Mesenteric fat pad (tissue), 1 donor: Measurements from ENCODE around the gene CFAP251. TPM values are rescaled to one million over a fixed set of nuclear protein-coding genes. Genes with fewer than 3 reads are reported as not detected.

Experiments
- DNase-seq: peaks from one replicate; pipeline ENCODE4 v3.0.0-alpha.2; 2020; ENCODE audit warnings: low spot score
- total RNA-seq: library from RNA; stranded (reverse); fragmentation: NEBNext Ultra II Directional; extraction: Animal tissue kit (Norgen Biotek cat#: 25700); gene quantifications from one replicate; pipeline ENCODE4 v1.2.1, GENCODE V29; 2021
- donor health status: DM: yes; HTN: yes; CAD: no.

Gene CFAP251
- total RNA-seq, 1 donor from 2014 or later = 2.1 TPM

DNA sequence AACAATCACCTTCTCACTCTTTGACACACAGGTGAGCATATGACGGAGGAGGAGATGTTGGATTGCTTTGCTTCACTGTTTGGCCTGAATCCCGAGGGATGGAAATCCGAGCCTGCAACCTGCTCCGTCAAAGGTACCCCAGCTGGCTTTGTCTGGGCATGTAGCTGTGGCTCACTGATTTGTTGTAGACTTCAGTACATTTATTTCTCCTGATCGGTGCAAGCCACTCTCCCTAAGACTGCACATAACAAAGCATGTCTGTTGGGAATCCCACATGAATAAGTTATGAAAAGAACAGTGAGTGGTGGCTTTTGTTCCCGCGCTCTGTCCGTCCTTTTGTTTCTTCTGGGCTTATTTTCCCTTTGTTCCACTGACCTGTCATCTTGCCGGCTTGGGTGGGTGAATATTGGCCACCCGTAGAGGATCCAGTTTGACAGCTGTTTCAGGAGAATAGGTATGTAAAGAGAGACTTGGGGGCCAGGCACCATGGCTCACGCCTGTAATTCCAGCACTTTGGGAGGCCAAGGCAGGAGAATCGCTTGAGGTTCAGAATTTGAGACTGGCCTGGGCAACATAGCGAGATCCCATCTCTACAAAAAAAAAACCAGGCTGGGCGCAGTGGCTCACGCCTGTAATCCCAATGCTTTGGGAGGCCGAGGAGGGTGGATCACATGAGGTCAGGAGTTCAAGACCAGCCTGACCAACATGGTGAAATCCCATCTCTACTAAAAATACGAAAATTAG lies 83.2 kb downstream of the CFAP251 start:
- DNase-seq = no peak

- no peak for DNase-seq
Measured at GRCh38 chr12:122003651-122004611, 85.5 kb downstream of the CFAP251 start.

DNA sequence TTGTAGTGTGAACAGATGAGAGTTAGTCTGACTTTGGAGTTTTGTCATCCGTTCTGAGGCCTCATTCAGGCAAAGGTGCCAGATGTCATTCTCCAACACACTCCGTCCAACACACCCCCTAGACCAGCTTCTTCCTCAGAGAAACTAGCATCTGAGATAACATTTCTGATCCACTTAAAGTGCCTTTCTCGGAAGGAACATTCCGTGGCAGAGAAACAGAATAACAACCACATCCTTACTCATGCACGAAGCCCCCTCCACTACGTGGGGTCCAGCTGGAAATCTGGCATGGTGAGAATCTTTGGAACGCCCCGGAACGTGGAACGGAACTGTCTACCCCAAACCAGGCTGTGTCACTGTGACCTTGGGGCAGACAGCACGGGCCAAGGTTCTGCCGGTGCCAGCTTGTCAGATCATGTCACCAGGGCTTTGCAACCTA lies 86.3 kb downstream of the CFAP251 start:
- DNase-seq = no peak

- DNase-seq = no peak
Measured at GRCh38 chr12:122005252-122005776, 86.9 kb downstream of the CFAP251 start.

- DNase-seq = no peak
Measured at GRCh38 chr12:122006186-122006926, 88.0 kb downstream of the CFAP251 start.

GRCh38 chr12:122009741-122010140 lies 91.3 kb downstream of the CFAP251 start:
- no peak for DNase-seq

DNA sequence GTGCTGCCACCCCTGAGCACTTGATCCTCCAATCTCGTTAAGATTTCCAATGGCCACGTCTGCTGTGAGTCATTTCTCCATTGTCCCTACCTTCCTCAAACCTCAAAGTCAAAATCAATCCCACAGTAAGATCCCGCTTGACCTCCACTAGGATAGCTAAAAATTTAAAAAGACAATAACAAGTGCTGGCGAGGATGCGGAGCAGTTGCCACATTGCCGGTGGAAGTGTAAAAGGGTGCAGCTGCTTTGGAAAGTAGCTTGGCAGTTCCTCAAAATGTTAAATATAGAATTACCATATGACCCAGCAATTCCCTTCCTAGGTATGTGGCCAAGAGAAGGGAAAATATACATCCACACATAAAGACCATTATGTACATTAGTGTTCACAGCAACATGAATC lies 93.8 kb downstream of the CFAP251 start:
- DNase-seq = no peak

DNA sequence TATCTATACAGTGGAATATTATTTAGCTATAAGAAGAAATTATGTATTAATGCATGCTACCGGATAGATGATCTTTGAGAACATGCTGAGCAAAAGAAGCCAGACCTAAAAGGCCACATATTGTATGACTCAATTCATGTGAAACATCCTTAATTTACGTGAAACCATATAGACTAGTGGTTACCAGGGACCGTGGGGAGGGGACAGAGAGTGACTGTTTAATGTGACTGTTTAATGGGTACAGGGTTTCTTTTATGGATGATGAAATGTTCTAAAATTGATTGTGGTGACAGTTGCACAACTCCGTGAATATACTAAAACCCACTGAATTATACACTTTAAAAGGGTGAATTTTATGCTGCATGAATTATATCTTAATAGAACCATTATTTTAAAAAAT lies 94.7 kb downstream of the CFAP251 start:
- no peak for DNase-seq

GRCh38 chr12:122013791-122014590 lies 95.6 kb downstream of the CFAP251 start:
- DNase-seq = no peak

DNA sequence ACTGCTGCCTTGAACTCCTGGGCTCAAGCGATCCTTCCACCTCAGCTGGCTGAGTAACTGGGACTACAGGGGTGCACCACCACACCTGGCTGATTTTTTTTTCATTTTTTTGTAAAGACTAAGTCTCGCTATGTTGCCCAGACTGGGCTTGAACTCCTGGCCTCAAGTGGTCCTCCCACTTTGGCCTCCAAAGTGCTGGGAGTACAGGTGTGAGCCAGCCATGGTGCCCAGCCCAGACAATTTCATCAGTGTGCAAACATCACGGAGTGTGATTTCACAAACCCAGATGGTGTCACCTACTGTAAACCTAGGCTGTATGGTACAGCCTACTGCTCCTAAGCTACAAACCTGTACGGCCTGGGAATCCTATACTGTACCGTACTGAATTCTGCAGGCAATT lies 96.4 kb downstream of the CFAP251 start:
- no peak for DNase-seq

- DNase-seq = no peak
Measured at GRCh38 chr12:122018457-122018856, 100.1 kb downstream of the CFAP251 start.

DNA sequence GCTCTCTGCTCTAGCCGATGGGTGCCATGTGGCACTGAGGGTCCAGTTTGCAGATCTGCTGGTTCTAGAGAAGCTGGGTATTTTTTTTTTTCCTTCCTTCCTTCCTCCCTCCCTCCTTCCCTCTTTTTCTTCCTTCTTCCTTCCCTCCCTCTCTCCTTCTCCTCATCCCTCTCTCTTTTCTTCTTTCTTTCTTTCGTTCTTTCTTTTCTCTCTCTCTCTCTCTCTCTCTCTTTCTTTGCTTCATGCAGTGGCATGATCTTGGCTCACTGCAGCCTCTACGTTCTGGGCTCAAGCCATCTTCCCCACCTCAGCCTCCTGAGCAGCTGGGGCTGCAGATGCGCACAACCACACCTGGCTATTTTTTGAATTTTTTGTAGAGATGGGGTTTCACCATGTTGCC lies 100.5 kb downstream of the CFAP251 start:
- DNase-seq = no peak

- DNase-seq = no peak
Measured at GRCh38 chr12:122020795-122021192, 102.4 kb downstream of the CFAP251 start.

- no peak for DNase-seq
Measured at GRCh38 chr12:122021193-122021821, 102.9 kb downstream of the CFAP251 start.

- DNase-seq = no peak
Measured at GRCh38 chr12:122021822-122022392, 103.5 kb downstream of the CFAP251 start, which contains the start of gene BCL7A. Gene BCL7A, plus strand, starts transcription at chr12:122021884. Its CDS starts 208 bp downstream, at chr12:122022092.

DNA sequence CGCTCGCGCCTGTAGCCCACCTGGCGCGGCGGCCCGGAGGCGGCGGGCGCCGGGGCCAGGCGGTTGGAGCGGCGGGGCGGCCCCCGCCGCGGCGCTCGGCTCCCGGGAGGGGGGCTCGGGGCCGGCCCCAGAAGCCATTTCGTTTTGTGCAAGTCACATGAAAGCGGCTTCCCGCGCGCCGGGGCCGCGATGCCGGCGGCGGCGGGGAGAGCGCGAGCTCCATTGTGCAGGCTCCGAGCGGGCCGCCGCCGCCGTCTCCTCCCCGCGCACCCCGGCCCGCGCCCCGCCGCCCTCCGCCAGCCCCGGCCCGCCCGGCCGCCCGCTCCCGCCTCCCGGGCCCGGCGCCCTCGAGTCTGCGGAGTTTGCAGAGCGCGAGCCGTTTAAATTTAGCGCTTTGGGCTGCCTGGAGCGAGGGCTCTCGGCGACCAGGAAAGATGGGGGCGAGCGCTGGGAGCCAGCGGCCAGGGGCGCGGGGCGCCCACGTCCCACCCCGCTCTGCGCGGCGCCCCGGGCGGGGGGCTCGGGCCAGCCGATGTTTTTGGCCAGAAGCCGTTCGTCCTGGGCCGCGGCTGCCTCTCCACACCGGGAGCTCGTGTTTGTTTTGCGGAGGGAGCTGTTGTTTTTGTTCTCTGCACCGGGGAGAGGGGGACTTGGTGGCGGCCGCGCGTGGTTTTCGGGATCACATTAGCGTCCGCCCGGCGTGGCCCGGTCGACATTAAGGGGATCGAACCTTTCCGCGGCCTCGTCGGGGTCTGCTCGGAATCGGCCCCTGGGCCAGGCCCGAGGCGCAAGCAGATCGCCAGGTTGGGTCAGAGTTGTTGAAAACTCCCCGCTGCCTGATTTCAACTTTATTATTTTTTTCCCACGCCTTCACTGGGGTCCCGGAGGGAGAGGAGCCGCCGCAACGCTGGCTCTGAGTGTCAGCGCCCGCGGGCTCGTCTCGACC lies 104.3 kb downstream of the CFAP251 start:
- DNase-seq = no peak

GRCh38 chr12:122023339-122024131 lies 105.1 kb downstream of the CFAP251 start:
- DNase-seq = no peak
